GM12878 (cell line): ENCODE results near the gene ALX4. TPM values are rescaled to one million over a fixed set of nuclear protein-coding genes. Genes with fewer than 3 reads are reported as not detected.

ENCODE experiments used
- ATAC-seq: fragments of 200-7000 bp; cut with Tn5 transposase; 3 replicates; pipeline ENCODE4 v1.9.1; 2020; ENCODE audit warnings: mild to moderate bottlenecking, moderate library complexity
- BruUV-seq: library from RNA; stranded (reverse); fragments of 400-500 nt; replicated peaks from 2 replicates; lab custom pipeline; 2021; lab: Mats Ljungman, UMichigan
- CTCF ChIA-PET: fragments of 300-600 bp; sonication (Branson Sonifier 250); formaldehyde crosslinking; extraction: SDS; loops from one replicate; lab custom pipeline; 2021; ENCODE audit warnings: inconsistent platforms; lab: Yijun Ruan, JAX
- POLR2A ChIA-PET: fragments of 350-600 bp; formaldehyde crosslinking; extraction: SDS; loops from one replicate; lab custom pipeline; 2021; ENCODE audit warnings: inconsistent platforms; lab: Charles Lee
- RAD21 ChIA-PET: fragments of 300-600 bp; sonication (Branson Sonifier 250); formaldehyde crosslinking; loops from one replicate; lab custom pipeline; 2023; ENCODE audit warnings: antibody characterized with exemption; ENCODE audit not compliant: unreplicated experiment; lab: Charles Lee
- SMC1A ChIA-PET: fragments of 300-600 bp; sonication (Branson Sonifier 250); formaldehyde crosslinking; loops from one replicate; lab custom pipeline; 2023; ENCODE audit not compliant: unreplicated experiment, uncharacterized antibody; lab: Charles Lee
- DNase-seq: peaks from one replicate; pipeline ENCODE4 v3.0.0-alpha.2; 2011; ENCODE audit warnings: low read depth, low spot score
- FAIRE-seq: peaks from 3 replicates; lab custom pipeline; 2011; peaks lifted over from hg19 to GRCh38; lab: Jason Lieb, UNC
- H2AFZ ChIP-seq: 2 replicates; pipeline ENCODE4 v1.6.0; 2011; ENCODE audit warnings: low read depth, low read length, control low read depth; ENCODE audit not compliant: control insufficient read depth
- H3K27ac ChIP-seq: 2 replicates; pipeline ENCODE4 v1.5.1; 2011; ENCODE audit warnings: control low read depth; ENCODE audit not compliant: control insufficient read depth, insufficient read depth
- H3K27me3 ChIP-seq, 2 experiments: replicated peaks in 1 of 2; 2 replicates each; pipeline versions ENCODE4 v1.6.0 to v1.6.1; 2011; ENCODE audit warnings: low read length in 1 of 2; ENCODE audit not compliant: control insufficient read depth in 2 of 2, insufficient read depth in 2 of 2
- H3K36me3 ChIP-seq, 2 experiments: 2 replicates each; pipeline ENCODE4 v1.5.1; 2011; ENCODE audit warnings: low read length in 1 of 2; ENCODE audit not compliant: control insufficient read depth in 2 of 2, insufficient read depth in 2 of 2
- H3K4me1 ChIP-seq: 2 replicates; pipeline ENCODE4 v1.6.1; 2011; ENCODE audit warnings: mild to moderate bottlenecking, low read length, moderate library complexity, mixed read lengths; ENCODE audit not compliant: control insufficient read depth, insufficient read depth
- H3K4me2 ChIP-seq: 2 replicates; pipeline ENCODE4 v1.6.0; 2011; ENCODE audit warnings: control low read depth; ENCODE audit not compliant: control insufficient read depth, insufficient read depth
- H3K4me3 ChIP-seq: fragments of 200-600 bp; sonication (generic); 2 replicates; pipeline ENCODE4 v1.5.1; 2016
- H3K79me2 ChIP-seq: 2 replicates; pipeline ENCODE4 v1.6.0; 2011; ENCODE audit warnings: low read length; ENCODE audit not compliant: control insufficient read depth, insufficient read depth
- H3K9ac ChIP-seq: 2 replicates; pipeline ENCODE4 v1.8.0; 2011; ENCODE audit warnings: low read length, control low read depth, mixed read lengths; ENCODE audit not compliant: control insufficient read depth, insufficient read depth
- H3K9me3 ChIP-seq: replicated peaks from 3 replicates; pipeline ENCODE4 v1.5.1; 2011; ENCODE audit warnings: mild to moderate bottlenecking, low read length; ENCODE audit not compliant: control insufficient read depth, insufficient read depth
- H4K20me1 ChIP-seq: 2 replicates; pipeline ENCODE4 v1.6.0; 2011; ENCODE audit not compliant: control insufficient read depth, insufficient read depth
- BHLHE40 ChIP-seq, 2 experiments: fragments of 450-650 bp in 1 of 2; IDR thresholded peaks; 2 replicates each; pipeline ENCODE4 v1.6.1; 2011 to 2017; ENCODE audit warnings: low read depth in 2 of 2, borderline replicate concordance in 1 of 2, improper control_type of control experiment in 1 of 2, low read length in 1 of 2, mild to moderate bottlenecking in 1 of 2
- CBX3 ChIP-seq: fragments of 200-600 bp; sonication (generic); IDR thresholded peaks from 2 replicates; pipeline ENCODE4 v1.6.1; 2016; ENCODE audit warnings: low read depth, borderline replicate concordance
- CHD2 ChIP-seq: IDR thresholded peaks from 2 replicates; pipeline ENCODE4 v1.6.1; 2011; ENCODE audit warnings: low read depth, low read length, improper control_type of control experiment, borderline replicate concordance
- CREB1 ChIP-seq: IDR thresholded peaks from 2 replicates; pipeline ENCODE4 v1.6.1; 2012; ENCODE audit warnings: low read depth, mild to moderate bottlenecking, inconsistent platforms
- EP300 ChIP-seq, 2 experiments: fragments of 150-350 bp in 1 of 2; IDR thresholded peaks; 2 replicates each; pipeline ENCODE4 v1.6.1; 2011 to 2012; ENCODE audit warnings: low read depth in 2 of 2, low read length in 2 of 2, borderline replicate concordance in 1 of 2, improper control_type of control experiment in 1 of 2, inconsistent platforms in 1 of 2; ENCODE audit not compliant: control insufficient read depth in 1 of 2
- FOS ChIP-seq: IDR thresholded peaks from 3 replicates; pipeline ENCODE4 v1.6.1; 2011; ENCODE audit warnings: borderline replicate concordance; ENCODE audit not compliant: insufficient read length; ENCODE audit errors: extremely low read depth
- KLF5 ChIP-seq: fragments of 450-650 bp; IDR thresholded peaks from 2 replicates; pipeline ENCODE4 v1.6.1; 2014; ENCODE audit warnings: mild to moderate bottlenecking; ENCODE audit not compliant: partially characterized antibody
- PAX5 ChIP-seq: IDR thresholded peaks from 2 replicates; pipeline ENCODE4 v1.6.1; 2011; ENCODE audit warnings: low read depth, low read length, borderline replicate concordance
- RB1 ChIP-seq: fragments of 450-650 bp; formaldehyde crosslinking; IDR thresholded peaks from 2 replicates; pipeline ENCODE4 v1.6.1; 2017; ENCODE audit warnings: mild to moderate bottlenecking, borderline replicate concordance
- RUNX3 ChIP-seq: IDR thresholded peaks from 2 replicates; pipeline ENCODE4 v1.6.1; 2012; ENCODE audit warnings: low read length, inconsistent platforms
- ZZZ3 ChIP-seq: IDR thresholded peaks from 2 replicates; pipeline ENCODE4 v1.6.1; 2011; ENCODE audit warnings: low read depth; ENCODE audit not compliant: control insufficient read depth, insufficient read length
- WGBS: methylation state at CpG from one replicate; pipeline ENCODE4 v1.1.6; 2016; ENCODE audit warnings: low lambda C conversion rate; ENCODE audit not compliant: insufficient replicate concordance, insufficient coverage; ENCODE audit errors: missing lambda C conversion rate; 5-methylcytosine and 5-hydroxymethylcytosine counted together
- in situ Hi-C: fragments of 300-500 bp; cut with MboI; formaldehyde crosslinking; loops from 9 replicates; pipeline ENCODE4 v1.14.3; 2018; ENCODE audit warnings: mixed read lengths
- intact Hi-C: fragments of 100-400 bp; cut with micrococcal nuclease; formaldehyde crosslinking; loops from one replicate; pipeline ENCODE4 v1.14.2; 2022; ENCODE audit not compliant: unreplicated experiment
- polyA plus RNA-seq, 11 experiments: library from polyadenylated mRNA; depleted of rRNA in 4 of 11; unstranded in 6 of 11; stranded (reverse) in 5 of 11; fragments of >200 nt; fragmentation: Nextera tagmentation in 4 of 11; fragmentation: Illumina TruSeq in 1 of 11; extraction: Ambion mirVana in 4 of 11; extraction: Trizol in 1 of 11; gene quantifications; 1 replicate in 1 of 11; 2 replicates in 10 of 11; pipeline versions ENCODE4 v1.2.1 to v1.2.3, GENCODE V29; 2011 to 2016; ENCODE audit warnings: inconsistent platforms in 2 of 11, missing spikeins in 2 of 11, low read depth in 1 of 11
- total RNA-seq, 4 experiments: library from RNA; depleted of rRNA in 3 of 4; stranded (reverse); fragments of >200 nt in 3 of 4; fragmentation: Illumina TruSeq in 1 of 4; extraction: Trizol in 1 of 4; gene quantifications; 2 replicates each; pipeline versions ENCODE4 v1.2.1 to v1.2.3, GENCODE V29; 2013 to 2021
- TF ChIP-seq, protein P1 (sequence below): fragments of 450-650 bp; IDR thresholded peaks from 2 replicates; pipeline ENCODE4 v1.6.1; 2016; ENCODE audit warnings: mild to moderate bottlenecking
- TF ChIP-seq, protein P2 (sequence below): fragments of 450-650 bp; IDR thresholded peaks from 2 replicates; pipeline ENCODE4 v1.6.1; 2017; ENCODE audit warnings: low read depth, mild to moderate bottlenecking, moderate library complexity
- TF ChIP-seq, protein P3 (sequence below): fragments of 450-650 bp; formaldehyde crosslinking; IDR thresholded peaks from 2 replicates; pipeline ENCODE4 v1.4.0; 2020; ENCODE audit warnings: mild to moderate bottlenecking, moderate library complexity

The ALX4 gene
- total and polyA plus RNA-seq, 10 of the 15 experiments (the other 5 are each of a cell fraction or from before 2014, with no cell fraction given): not detected

DNA sequence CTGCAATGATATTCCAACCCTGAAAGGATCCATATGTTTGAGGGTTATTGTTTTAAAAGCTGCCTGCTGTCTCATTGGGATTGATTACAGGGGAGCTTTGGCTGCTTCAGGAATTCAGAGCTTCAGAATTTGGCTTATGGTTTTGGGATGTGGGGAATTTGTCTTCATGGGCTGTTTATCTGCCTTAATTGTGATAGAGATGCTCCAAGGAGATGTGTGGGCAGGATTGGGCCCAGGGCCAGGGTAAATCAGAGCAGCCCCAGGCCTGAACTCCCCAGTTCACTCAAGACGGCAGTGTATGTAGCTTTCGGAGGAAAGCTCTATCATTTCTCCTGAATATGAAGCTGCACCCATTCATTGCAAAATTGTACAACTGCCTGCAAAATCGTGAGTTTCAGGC lies 88.5 kb downstream of the ALX4 start (continued):
- TF ChIP-seq ZZZ3 (no peak), EP300 (IDR thresholded peaks at IDR 0.05; ENCODE audit: borderline replicate concordance in 1 of 2, control insufficient read depth in 1 of 2, low read depth in 2 of 2, low read length in 2 of 2) (no peak)
- TF ChIP-seq, protein P1, sequence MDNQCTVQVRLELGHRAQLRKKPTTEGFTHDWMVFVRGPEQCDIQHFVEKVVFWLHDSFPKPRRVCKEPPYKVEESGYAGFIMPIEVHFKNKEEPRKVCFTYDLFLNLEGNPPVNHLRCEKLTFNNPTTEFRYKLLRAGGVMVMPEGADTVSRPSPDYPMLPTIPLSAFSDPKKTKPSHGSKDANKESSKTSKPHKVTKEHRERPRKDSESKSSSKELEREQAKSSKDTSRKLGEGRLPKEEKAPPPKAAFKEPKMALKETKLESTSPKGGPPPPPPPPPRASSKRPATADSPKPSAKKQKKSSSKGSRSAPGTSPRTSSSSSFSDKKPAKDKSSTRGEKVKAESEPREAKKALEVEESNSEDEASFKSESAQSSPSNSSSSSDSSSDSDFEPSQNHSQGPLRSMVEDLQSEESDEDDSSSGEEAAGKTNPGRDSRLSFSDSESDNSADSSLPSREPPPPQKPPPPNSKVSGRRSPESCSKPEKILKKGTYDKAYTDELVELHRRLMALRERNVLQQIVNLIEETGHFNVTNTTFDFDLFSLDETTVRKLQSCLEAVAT: no peak

DNA sequence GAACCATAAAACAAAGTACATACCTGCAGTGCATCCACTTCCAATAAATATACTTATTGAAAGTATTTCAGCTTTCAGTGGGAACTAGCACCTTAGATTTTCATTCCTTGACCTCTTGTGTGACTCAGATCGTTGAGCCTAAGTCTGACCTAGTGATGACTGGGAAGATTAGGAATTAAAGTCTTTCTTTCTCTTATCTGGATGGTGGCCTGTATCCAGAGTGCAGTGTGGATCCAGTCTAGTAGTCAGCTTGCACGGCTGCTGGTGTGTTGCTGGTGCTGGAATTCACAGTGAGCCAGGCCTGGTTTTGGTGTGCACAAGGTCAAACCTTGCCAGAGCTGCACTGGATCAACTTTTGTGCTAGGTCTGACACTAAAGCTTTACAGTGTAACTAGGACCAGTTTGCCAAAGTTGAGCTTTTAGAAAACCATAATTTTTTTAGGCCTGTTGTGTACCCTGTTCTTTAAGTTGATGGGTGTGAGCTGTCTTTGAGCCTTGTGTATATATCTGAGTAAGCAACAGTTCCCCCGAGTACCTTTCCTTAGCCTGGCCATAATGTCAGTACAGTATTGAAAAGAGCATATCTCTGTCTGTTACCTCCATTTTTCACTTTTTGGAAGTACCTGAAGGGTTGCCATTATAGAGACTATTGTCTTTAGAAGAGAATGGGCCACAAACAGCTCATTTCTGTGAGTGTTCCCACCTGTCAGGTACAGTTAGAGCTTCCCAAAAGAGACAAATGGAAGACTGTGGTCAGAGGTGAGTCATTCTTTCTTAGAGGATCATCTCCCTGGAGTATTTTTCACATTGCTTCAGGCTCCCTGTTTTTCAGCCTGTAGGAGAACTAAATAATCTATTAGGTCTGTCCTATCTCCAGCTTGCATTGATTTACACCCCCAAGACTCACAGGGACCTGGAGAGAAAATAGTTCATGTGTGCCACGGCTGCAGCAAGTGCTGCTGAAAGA lies 89.8 kb downstream of the ALX4 start:
- Histone ChIP-seq H3K4me2 (no peak overlapping the region), H3K9me3 (no peaks in the 10 kb centered on the region), H3K4me3 (no peak overlapping the region), H3K4me1 (no peaks in the 10 kb centered on the region), H4K20me1 (no peaks in the 10 kb centered on the region), H3K36me3 (no peaks in the 10 kb centered on the region), H3K79me2 (no peaks in the 10 kb centered on the region), H3K9ac (no peak overlapping the region), H2AFZ (no peak overlapping the region), H3K27me3 (no peaks in the 10 kb centered on the region), H3K27ac (no peak overlapping the region)
- SMC1A ChIA-PET: interaction anchor here (1.0 kb wide), 1 partner anchor 128 kb away, joined by 3 read pairs; no protein-coding TSS in a partner anchor
- intact Hi-C loops (no loop called here), in situ Hi-C loops (no loop called here)
- ATAC-seq: no peak
- DNase-seq: no peak
- no TSS peak for BruUV-seq
- WGBS: 88% methylated on average over 4 of the region's 4 CpGs
- CTCF ChIA-PET: interaction anchor here (1.7 kb wide), 1 partner anchor 126 kb away, joined by 3 read pairs; no protein-coding TSS in a partner anchor
- no peak for FAIRE-seq
- POLR2A ChIA-PET: interaction anchor here (0.9 kb wide), 1 partner anchor 14 kb away, joined by 3 read pairs; no protein-coding TSS in a partner anchor
- RAD21 ChIA-PET: interaction anchor here (0.5 kb wide), 1 partner anchor 58 kb away, joined by 4 read pairs; no protein-coding TSS in a partner anchor
- TF ChIP-seq CBX3 (no peak), RUNX3 (no peak), FOS (no peak), CREB1 (no peak), PAX5 (no peak), BHLHE40 (IDR thresholded peaks at IDR 0.05; ENCODE audit: borderline replicate concordance in 1 of 2, low read depth in 2 of 2, low read length in 1 of 2) (no peak), CHD2 (no peak), RB1 (no peak), KLF5 (no peak)
- TF ChIP-seq, protein P2, sequence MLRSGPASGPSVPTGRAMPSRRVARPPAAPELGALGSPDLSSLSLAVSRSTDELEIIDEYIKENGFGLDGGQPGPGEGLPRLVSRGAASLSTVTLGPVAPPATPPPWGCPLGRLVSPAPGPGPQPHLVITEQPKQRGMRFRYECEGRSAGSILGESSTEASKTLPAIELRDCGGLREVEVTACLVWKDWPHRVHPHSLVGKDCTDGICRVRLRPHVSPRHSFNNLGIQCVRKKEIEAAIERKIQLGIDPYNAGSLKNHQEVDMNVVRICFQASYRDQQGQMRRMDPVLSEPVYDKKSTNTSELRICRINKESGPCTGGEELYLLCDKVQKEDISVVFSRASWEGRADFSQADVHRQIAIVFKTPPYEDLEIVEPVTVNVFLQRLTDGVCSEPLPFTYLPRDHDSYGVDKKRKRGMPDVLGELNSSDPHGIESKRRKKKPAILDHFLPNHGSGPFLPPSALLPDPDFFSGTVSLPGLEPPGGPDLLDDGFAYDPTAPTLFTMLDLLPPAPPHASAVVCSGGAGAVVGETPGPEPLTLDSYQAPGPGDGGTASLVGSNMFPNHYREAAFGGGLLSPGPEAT: no peak
- TF ChIP-seq, protein P3, sequence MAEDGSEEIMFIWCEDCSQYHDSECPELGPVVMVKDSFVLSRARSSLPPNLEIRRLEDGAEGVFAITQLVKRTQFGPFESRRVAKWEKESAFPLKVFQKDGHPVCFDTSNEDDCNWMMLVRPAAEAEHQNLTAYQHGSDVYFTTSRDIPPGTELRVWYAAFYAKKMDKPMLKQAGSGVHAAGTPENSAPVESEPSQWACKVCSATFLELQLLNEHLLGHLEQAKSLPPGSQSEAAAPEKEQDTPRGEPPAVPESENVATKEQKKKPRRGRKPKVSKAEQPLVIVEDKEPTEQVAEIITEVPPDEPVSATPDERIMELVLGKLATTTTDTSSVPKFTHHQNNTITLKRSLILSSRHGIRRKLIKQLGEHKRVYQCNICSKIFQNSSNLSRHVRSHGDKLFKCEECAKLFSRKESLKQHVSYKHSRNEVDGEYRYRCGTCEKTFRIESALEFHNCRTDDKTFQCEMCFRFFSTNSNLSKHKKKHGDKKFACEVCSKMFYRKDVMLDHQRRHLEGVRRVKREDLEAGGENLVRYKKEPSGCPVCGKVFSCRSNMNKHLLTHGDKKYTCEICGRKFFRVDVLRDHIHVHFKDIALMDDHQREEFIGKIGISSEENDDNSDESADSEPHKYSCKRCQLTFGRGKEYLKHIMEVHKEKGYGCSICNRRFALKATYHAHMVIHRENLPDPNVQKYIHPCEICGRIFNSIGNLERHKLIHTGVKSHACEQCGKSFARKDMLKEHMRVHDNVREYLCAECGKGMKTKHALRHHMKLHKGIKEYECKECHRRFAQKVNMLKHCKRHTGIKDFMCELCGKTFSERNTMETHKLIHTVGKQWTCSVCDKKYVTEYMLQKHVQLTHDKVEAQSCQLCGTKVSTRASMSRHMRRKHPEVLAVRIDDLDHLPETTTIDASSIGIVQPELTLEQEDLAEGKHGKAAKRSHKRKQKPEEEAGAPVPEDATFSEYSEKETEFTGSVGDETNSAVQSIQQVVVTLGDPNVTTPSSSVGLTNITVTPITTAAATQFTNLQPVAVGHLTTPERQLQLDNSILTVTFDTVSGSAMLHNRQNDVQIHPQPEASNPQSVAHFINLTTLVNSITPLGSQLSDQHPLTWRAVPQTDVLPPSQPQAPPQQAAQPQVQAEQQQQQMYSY (CRISPR knock-in tag): no peak
